WTC11 (cell line): ENCODE measurements around the gene ELFN2. TPM values are rescaled to one million over a fixed set of nuclear protein-coding genes. Genes with fewer than 3 reads are reported as not detected.

ENCODE experiments used
- ATAC-seq: fragments of 200-7000 bp; cut with Tn5 transposase; 2 replicates; pipeline ENCODE4 v1.10.0; 2021; ENCODE audit warnings: mild to moderate bottlenecking, moderate library complexity
- CTCF ChIA-PET: fragments of 300-600 bp; sonication (Branson Sonifier 250); formaldehyde crosslinking; loops from one replicate; lab custom pipeline; 2021; ENCODE audit warnings: antibody characterized with exemption; lab: Charles Lee
- POLR2A ChIA-PET: fragments of 350-600 bp; sonication (Branson Sonifier 250); formaldehyde crosslinking; loops from one replicate; lab custom pipeline; 2021; ENCODE audit warnings: antibody characterized with exemption; lab: Charles Lee
- DNase-seq: peaks from one replicate; pipeline ENCODE4 v3.0.0; 2021; ENCODE audit warnings: low spot score
- H3K27ac Mint-ChIP-seq: 2 replicates; pipeline ENCODE4 v1.8.0; 2021; ENCODE audit warnings: mixed read lengths
- H3K27me3 Mint-ChIP-seq: 2 replicates; pipeline ENCODE4 v1.8.0; 2021; ENCODE audit warnings: low read depth, mild to moderate bottlenecking, moderate library complexity, mixed read lengths
- H3K36me3 Mint-ChIP-seq: 2 replicates; pipeline ENCODE4 v1.8.0; 2021; ENCODE audit warnings: mixed read lengths
- H3K4me1 Mint-ChIP-seq: 2 replicates; pipeline ENCODE4 v1.8.0; 2022; ENCODE audit warnings: mixed read lengths
- H3K4me3 Mint-ChIP-seq: 2 replicates; pipeline ENCODE4 v1.8.0; 2021; ENCODE audit warnings: mild to moderate bottlenecking, moderate library complexity, mixed read lengths
- H3K9me3 Mint-ChIP-seq: 2 replicates; pipeline ENCODE4 v1.8.0; 2021; ENCODE audit warnings: mixed read lengths
- AFF4 ChIP-seq: sonication (generic); formaldehyde crosslinking; IDR thresholded peaks from 2 replicates; pipeline ENCODE4 v1.8.1; 2023; ENCODE audit warnings: mild to moderate bottlenecking, missing genetic modification reagents, borderline replicate concordance
- CDX4 ChIP-seq: fragments of 250-450 bp; sonication (Bioruptor Pico); IDR thresholded peaks from 2 replicates; pipeline ENCODE4 v1.9.0; 2021; ENCODE audit warnings: moderate library complexity, mild to moderate bottlenecking, inconsistent platforms, borderline replicate concordance
- CTCF ChIP-seq: fragments of 200-600 bp; IDR thresholded peaks from 2 replicates; pipeline ENCODE4 v1.8.0; 2022; ENCODE audit warnings: antibody characterized with exemption
- ESRRA ChIP-seq: sonication (generic); formaldehyde crosslinking; IDR thresholded peaks from 2 replicates; pipeline ENCODE4 v1.8.1; 2022; ENCODE audit warnings: mild to moderate bottlenecking, missing genetic modification reagents, borderline replicate concordance
- FOXP1 ChIP-seq: sonication (generic); formaldehyde crosslinking; IDR thresholded peaks from 2 replicates; pipeline ENCODE4 v1.8.0; 2022; ENCODE audit warnings: missing genetic modification reagents, mild to moderate bottlenecking, moderate library complexity, borderline replicate concordance
- OVOL2 ChIP-seq: fragments of 250-450 bp; sonication (Bioruptor Pico); IDR thresholded peaks from 2 replicates; pipeline ENCODE4 v1.9.0; 2021; ENCODE audit warnings: mild to moderate bottlenecking, borderline replicate concordance
- TCF7 ChIP-seq: sonication (generic); formaldehyde crosslinking; IDR thresholded peaks from 2 replicates; pipeline ENCODE4 v1.8.0; 2022; ENCODE audit warnings: mild to moderate bottlenecking, low read depth, missing genetic modification reagents, moderate library complexity
- TEAD1 ChIP-seq: sonication (generic); formaldehyde crosslinking; IDR thresholded peaks from 2 replicates; pipeline ENCODE4 v1.8.0; 2022; ENCODE audit warnings: mild to moderate bottlenecking, missing genetic modification reagents
- ZNF138 ChIP-seq: sonication (generic); formaldehyde crosslinking; conservative IDR thresholded peaks from 2 replicates; pipeline ENCODE4 v1.8.1; 2022; ENCODE audit warnings: mild to moderate bottlenecking, moderate library complexity, missing genetic modification reagents
- ZNF396 ChIP-seq: fragments of 250-450 bp; sonication (Bioruptor Pico); IDR thresholded peaks from 2 replicates; pipeline ENCODE4 v1.8.0; 2021; ENCODE audit warnings: mild to moderate bottlenecking, moderate library complexity, borderline replicate concordance
- ZNF423 ChIP-seq: fragments of 250-450 bp; sonication (Bioruptor Pico); IDR thresholded peaks from 2 replicates; pipeline ENCODE4 v2.1.2; 2022; ENCODE audit warnings: mild to moderate bottlenecking, moderate library complexity
- total RNA-seq: library from RNA; stranded (reverse); gene quantifications from 3 replicates; pipeline ENCODE4 v1.2.3, GENCODE V29; 2021
- TF ChIP-seq, protein P1 (sequence below): sonication (generic); formaldehyde crosslinking; IDR thresholded peaks from 2 replicates; pipeline ENCODE4 v1.8.0; 2023; ENCODE audit warnings: missing genetic modification reagents, mild to moderate bottlenecking, borderline replicate concordance
- TF ChIP-seq, protein P2 (sequence below): sonication (generic); formaldehyde crosslinking; IDR thresholded peaks from 2 replicates; pipeline ENCODE4 v1.8.0; 2022; ENCODE audit warnings: mild to moderate bottlenecking, missing genetic modification reagents

The ELFN2 gene
- total RNA-seq, 1 experiment from 2014 or later, result 0.87 TPM

GRCh38 chr22:37409459-37410050 is 17.7 kb downstream of the ELFN2 start (continued):
- TF ChIP-seq TCF7 (CRISPR knock-in tag), result no peak
- TF ChIP-seq, protein P1, sequence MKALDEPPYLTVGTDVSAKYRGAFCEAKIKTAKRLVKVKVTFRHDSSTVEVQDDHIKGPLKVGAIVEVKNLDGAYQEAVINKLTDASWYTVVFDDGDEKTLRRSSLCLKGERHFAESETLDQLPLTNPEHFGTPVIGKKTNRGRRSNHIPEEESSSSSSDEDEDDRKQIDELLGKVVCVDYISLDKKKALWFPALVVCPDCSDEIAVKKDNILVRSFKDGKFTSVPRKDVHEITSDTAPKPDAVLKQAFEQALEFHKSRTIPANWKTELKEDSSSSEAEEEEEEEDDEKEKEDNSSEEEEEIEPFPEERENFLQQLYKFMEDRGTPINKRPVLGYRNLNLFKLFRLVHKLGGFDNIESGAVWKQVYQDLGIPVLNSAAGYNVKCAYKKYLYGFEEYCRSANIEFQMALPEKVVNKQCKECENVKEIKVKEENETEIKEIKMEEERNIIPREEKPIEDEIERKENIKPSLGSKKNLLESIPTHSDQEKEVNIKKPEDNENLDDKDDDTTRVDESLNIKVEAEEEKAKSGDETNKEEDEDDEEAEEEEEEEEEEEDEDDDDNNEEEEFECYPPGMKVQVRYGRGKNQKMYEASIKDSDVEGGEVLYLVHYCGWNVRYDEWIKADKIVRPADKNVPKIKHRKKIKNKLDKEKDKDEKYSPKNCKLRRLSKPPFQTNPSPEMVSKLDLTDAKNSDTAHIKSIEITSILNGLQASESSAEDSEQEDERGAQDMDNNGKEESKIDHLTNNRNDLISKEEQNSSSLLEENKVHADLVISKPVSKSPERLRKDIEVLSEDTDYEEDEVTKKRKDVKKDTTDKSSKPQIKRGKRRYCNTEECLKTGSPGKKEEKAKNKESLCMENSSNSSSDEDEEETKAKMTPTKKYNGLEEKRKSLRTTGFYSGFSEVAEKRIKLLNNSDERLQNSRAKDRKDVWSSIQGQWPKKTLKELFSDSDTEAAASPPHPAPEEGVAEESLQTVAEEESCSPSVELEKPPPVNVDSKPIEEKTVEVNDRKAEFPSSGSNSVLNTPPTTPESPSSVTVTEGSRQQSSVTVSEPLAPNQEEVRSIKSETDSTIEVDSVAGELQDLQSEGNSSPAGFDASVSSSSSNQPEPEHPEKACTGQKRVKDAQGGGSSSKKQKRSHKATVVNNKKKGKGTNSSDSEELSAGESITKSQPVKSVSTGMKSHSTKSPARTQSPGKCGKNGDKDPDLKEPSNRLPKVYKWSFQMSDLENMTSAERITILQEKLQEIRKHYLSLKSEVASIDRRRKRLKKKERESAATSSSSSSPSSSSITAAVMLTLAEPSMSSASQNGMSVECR (CRISPR knock-in tag), result no peak

- CTCF ChIA-PET, result interaction anchor here (1.1 kb wide), 1 partner anchor 63 kb away, joined by 3 read pairs; no protein-coding TSS in a partner anchor
Observed at GRCh38 chr22:37409031-37409430, 18.2 kb downstream of the ELFN2 start.

GRCh38 chr22:37407856-37408255 is 19.4 kb downstream of the ELFN2 start:
- peaks cover 12% of the 10 kb centered on the region for H3K4me1 Mint-ChIP-seq
- no peak overlapping the region for H3K4me3 Mint-ChIP-seq
- H3K27ac Mint-ChIP-seq, result no peak overlapping the region
- no peaks in the 10 kb centered on the region for H3K27me3 Mint-ChIP-seq
- POLR2A ChIA-PET, result no interaction called here
- ATAC-seq (no peak), DNase-seq (no peak)
- TF ChIP-seq ESRRA (CRISPR knock-in tag) (no peak), ZNF396 (CRISPR knock-in tag) (no peak), AFF4 (CRISPR knock-in tag) (no peak), OVOL2 (no peak)
- TF ChIP-seq, protein P2, sequence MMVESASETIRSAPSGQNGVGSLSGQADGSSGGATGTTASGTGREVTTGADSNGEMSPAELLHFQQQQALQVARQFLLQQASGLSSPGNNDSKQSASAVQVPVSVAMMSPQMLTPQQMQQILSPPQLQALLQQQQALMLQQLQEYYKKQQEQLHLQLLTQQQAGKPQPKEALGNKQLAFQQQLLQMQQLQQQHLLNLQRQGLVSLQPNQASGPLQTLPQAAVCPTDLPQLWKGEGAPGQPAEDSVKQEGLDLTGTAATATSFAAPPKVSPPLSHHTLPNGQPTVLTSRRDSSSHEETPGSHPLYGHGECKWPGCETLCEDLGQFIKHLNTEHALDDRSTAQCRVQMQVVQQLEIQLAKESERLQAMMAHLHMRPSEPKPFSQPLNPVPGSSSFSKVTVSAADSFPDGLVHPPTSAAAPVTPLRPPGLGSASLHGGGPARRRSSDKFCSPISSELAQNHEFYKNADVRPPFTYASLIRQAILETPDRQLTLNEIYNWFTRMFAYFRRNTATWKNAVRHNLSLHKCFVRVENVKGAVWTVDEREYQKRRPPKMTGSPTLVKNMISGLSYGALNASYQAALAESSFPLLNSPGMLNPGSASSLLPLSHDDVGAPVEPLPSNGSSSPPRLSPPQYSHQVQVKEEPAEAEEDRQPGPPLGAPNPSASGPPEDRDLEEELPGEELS, result no peak
- H3K36me3 Mint-ChIP-seq, result no peaks in the 10 kb centered on the region
- H3K9me3 Mint-ChIP-seq, result no peaks in the 10 kb centered on the region
- CTCF ChIA-PET, result interaction anchor here (1.0 to 1.1 kb wide), 2 partner anchors 65 to 74 kb away, joined by 3 to 4 read pairs; no protein-coding TSS in a partner anchor

More at GRCh38 chr22:37409031-37409430, 18.2 kb downstream of the ELFN2 start:
- DNase-seq (no peak), ATAC-seq (no peak)
- no peak for TF ChIP-seq ZNF423 (CRISPR knock-in tag)
- no peak for TF ChIP-seq TEAD1
- TF ChIP-seq FOXP1 (CRISPR knock-in tag), result no peak
- no peak for TF ChIP-seq CDX4
- no peak for TF ChIP-seq TCF7 (CRISPR knock-in tag)
- TF ChIP-seq ZNF138, result no peak
- no peak for TF ChIP-seq CTCF
- H3K9me3 Mint-ChIP-seq, result no peaks in the 10 kb centered on the region
- no peak overlapping the region for H3K27ac Mint-ChIP-seq
- H3K4me1 Mint-ChIP-seq, result 0 out of 2 replicates have a peak, but pooled peaks cover 3% of the 10 kb centered on the region
- no peak overlapping the region for H3K4me3 Mint-ChIP-seq
- H3K36me3 Mint-ChIP-seq, result no peaks in the 10 kb centered on the region
- POLR2A ChIA-PET, result no interaction called here
- H3K27me3 Mint-ChIP-seq, result no peaks in the 10 kb centered on the region
